Hematopoietic multipotent progenitor cell treated with erythropoietin and hydrocortisone succinate and interleukin-3 and kit ligand, for 17 days (in vitro differentiated cells): ENCODE results near the gene ACTR6.
"Not testable (repeated sequence)": the region's sequence is repeated elsewhere in the genome, so short reads cannot be mapped to it uniquely, and the experiment has no call there.

Source experiments
- DNase-seq: peaks from one replicate; pipeline ENCODE4 v3.0.0-alpha.2; 2015; ENCODE audit warnings: low spot score

Gene ACTR6

DNA sequence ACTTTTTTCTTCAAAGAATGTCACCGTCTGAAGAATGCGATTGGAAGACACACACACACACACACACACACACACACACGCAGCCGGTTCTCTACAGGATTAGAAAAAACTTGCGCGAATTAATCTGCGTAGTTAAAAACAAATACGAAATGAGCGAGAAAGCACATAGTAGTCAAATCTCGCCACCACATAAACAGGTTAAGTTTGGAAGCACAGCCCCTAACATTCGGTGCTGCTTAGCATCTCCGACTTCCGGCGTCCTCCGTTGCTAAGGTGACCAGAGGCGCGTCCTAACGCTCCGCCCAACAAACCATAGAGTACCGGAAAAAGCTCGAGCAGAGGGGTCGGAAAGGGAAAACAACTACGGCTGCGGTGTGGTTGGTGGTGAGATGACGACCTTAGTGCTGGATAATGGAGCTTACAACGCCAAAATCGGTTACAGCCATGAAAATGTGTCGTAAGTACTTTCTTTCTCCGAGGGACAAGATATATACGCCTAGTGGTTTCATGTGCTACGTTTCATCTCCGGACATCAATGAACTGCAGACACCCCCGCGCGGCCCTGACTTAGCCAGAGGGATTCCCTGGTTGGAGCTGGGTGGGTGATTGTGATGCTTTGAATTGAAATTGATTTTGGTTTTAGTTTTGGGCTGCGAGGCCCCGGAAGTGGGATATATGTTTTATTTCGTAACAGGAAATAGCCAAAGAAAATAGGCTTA is at the start of gene ACTR6:
Gene ACTR6 (plus strand): TSS at position 353 of the 719 bp plus-strand sequence. CDS start 37 bp downstream, at position 390.
- DNase-seq: peak; percentile 94

DNA sequence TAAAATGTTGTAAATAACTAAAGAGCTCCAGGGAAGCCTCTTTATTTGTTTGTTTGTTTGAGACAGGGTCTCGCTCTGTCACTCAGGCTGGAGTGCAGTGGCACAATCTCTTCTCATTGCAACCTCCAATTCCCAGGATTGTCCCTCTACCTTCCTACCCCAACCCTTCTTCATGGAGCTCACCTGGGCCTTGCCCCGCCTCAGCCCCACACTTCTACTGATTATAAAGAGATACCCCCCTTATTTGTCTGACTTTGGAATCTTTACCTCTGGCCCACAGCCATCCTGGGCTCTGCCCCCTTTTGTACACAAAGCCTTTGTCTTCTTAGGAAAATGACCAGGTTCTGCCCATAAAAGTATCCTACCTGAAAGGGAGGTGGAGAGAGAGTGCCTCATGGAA is 48.8 kb upstream of the ACTR6 start:
- DNase-seq: no peak

DNA sequence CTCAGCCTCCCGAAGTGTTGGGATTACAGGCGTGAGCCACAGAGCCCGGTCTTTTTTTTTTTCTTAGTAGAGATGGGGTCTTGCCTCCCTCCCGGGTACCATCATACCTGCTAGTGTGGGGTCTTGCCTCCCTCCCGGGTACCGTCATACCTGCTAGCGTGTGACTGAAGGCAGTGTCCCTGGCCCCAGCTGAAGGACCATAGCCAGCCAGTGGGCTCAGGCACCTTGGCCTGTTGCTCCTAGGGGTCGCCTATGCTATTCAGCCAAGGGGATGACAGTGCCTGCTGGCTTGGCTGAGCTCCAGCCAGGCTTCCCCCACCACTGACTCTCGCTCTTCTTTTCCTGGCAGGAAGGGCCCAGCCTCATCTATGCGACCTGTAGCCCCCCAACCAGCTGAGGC is 47.5 kb upstream of the ACTR6 start:
- DNase-seq: no peak

DNA sequence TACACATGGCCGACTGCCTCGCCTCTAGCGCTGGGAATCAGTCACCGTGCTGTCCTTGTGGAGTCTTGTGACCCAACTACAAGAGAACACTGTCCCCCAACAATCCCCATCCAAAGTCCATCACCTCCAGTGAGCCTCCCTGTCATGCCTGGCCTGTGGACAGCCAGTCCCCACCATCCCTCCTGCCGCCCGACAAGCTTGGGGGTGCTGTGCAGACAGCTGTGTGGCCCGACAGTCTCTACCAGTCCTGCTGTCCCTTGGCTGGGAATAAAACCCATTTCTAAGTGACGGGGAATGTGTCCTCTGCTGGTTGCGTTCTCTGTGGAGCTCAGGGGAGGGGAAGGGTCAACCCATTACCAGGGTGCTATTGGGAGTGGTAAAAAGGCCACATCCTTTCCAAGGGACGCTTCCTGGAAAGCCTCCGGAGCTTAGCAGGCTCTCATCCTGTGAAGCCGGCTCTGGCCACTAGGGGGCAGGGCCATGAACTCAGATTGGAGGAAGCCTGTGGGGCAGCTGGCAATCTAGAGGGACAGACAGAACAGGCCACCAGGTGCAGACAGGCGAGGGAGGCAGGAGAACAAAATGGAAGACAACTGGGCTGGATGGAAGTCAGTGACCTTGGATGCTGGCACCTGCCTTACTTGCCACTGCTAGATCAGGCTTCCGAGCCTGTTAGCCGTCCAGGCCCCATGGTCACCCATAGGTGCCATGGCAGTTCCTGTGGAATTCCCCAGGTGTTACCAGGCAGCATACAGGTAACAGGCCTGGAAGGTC is 46.0 kb upstream of the ACTR6 start:
- peak; percentile 78 for DNase-seq

DNA sequence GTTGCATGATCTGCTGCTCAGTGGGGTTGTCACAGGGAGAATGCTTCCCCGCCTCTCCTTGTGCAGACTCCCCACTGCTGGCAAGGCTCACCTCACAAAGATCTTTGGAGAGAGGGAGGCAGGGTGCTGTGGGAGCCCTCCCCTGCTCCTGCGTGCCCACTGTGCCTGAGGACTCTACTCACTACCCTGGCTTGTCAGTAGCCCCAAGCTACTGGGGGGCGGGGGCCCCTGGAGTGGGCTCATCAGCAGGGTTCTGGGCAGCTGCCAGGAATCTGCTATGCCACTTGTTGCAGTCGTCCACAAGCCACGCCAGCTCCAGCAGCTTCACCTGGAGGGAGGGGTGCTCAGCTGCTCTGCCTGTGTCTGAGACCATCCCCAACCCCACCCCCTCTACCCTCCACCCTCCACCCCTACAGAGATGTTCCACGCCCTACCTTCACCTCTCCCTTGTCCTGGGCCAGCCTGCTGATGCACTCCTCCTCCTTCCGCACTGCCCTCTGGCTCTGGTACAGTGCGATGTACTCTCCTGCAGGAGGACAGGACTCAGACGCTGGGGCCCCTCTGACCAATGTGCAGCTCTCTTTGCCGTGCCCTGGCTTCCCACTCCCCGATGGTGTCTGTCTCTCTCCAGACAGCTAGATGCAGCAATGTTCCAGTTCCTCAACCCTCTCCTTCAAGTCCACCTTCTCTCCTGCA is 43.7 kb upstream of the ACTR6 start:
- DNase-seq: no peak

DNA sequence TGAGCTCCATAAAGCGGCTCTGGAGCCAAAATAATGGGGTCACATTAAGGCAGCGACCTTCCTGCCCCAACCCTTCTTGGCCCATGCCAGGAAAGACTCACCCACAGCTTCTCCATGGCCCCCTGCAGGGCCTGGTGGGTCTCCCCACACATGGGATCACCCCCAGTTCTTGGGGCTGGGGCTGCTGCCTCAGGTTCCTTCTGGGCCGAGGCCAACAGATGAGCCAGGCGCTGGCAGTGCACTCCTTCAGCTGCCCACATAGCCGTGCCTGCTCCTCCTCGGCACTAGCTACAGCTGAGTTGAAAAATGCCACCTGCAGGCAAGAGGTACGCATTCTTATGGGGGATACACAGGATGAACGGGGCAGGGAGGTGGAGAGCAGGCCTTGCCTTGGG is 43.2 kb upstream of the ACTR6 start:
- no peak for DNase-seq

DNA sequence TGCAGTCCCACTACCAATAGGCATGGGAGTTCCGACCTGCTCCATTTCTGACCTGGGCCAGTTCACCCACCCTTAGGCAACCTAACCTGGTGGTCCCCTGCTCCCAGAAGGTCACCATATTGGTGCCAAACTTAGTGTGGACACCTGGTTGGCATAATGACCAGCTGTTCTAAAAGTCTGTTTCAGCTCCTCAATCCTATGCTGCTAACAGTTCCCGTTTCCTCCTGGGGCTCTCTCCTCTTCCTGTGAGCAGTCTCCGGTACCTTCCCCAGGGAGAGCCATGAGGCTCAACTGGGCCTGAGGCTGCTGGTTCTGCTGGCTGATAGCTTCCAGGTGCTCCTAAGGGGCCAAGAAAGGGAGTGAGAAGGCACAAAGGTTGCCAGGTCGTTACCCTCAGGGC is 42.1 kb upstream of the ACTR6 start:
- DNase-seq: no peak

DNA sequence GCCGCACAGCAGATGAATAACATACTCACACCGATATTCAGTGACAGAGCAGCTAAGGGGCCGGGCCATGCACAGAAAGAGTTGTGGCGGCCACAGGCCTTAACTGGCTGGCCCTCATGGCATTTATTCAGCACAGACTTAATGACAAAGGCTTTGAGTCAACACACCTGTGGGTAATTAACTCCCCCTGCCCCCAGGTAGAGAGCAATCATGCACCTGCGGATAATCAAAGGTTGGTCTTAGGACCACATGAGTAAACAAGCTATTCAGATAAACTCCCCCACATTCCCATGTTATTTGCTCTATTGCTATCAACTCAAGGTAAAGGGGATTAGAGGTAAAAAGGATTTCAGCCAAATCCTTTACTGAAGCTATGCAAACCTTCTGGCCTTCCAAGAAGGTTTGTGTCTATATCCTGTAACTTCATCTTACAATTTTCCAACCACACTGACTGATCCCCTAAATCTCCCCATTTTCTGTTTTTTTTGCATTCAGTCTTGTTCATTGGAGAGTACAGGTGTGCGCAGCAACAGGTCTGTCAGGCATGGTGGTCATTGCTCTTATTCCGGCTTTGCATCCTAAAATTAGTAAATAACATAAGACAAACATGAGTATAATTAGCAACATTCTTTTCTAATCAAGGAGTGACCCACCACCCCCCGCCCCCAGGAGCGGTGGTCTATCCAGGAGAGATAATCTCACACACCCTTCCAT is 41.1 kb upstream of the ACTR6 start:
- no peak for DNase-seq

DNA sequence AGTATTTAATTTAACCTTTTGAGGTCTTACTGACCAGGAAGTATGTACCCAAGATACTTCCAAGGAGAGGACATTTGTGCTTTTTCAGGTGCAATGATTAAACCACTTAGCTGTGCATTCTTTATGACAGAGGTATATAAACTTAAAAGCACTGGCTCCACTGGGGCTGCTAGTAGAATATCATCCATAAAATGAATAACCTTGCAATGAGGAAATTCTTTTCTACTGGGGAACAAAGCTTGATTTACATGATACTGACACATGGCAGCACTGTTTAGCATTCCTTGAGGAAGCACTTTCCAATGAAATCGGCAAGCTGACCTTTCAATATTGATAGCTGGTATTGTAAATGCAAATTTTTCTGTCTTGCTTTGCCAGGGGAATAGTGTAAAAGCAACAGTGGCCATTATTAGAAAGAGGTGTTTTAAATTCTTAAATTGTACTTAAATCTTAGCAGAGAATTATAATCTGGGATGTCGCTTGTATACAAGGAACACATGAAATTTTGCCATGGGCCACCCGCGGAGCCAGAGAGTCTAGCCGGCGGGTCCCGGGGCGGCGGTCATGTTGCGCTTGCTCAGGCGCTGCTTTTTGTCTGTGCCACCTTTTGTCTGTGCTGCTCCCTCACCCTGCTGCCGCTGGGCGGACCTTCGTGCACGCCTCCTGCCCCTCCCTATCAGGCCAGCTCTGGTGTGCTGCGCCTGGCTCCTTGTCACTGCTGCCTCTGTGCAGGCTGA is 37.0 kb upstream of the ACTR6 start:
- DNase-seq: peak; percentile 46

DNA sequence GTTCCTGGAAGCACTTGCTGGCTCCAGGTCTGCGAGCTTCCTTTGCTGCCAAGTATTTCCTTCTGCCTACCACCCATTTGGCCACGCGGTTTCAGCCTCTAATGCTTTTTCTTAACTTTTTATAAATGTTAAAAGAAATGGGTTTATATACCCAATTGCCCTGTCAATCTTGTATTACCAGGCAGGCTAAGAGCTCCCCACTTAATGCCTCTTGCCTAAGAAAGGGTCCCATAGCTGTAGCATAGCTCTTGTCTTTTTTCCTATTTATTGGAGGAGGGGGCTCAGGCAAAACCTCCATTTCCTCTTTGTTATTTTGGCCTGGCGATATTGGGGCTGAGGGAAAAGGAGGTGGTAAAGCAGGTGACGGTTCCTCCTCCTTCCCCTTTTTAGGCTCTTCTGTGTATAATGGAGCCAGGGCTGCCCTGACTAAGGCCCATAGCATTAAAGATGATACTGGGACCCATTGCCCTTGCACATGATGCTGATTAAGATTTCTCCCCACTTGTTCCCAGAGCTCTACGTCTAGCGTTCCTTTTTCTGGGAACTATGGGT is 36.4 kb upstream of the ACTR6 start:
- no peak for DNase-seq

DNA sequence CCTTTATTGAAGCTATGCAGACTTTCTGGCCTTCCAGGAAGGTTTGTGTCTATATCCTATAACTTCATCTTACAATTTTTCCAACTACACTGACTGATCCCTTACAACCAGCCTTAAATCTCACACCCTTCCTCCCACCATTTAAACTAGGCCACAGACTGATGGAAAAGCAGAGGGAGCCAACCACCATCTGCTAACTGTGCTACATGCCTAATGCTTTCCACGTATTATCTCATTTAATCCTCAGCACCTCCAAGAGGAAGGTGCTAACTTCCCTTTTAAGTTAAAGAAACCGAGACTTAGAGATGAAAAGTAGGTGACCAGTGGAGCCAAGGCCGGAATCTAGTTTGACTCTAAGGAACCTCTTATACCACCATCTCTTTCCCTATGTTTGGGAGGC is 35.3 kb upstream of the ACTR6 start:
- no peak for DNase-seq

DNA sequence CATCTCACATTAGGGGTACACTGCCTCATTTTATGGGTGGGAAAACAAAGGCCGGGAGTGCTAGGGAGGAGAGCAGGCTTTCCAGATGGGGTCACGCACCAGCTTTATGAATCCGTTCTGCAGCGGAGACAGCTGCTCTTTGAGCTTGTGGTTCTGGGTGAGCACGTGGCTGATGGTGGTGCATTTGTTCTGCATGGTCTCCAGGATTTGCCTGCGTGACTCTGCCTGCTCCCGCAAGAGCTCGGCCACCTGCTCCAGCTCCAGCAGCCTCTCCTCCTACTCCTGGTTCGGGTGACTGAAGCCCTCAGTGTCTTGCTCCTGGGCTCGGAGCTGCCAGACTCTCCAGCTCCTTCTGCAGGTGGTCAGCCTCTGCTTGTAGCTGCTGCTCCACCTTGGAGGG is 34.4 kb upstream of the ACTR6 start:
- DNase-seq: no peak

DNA sequence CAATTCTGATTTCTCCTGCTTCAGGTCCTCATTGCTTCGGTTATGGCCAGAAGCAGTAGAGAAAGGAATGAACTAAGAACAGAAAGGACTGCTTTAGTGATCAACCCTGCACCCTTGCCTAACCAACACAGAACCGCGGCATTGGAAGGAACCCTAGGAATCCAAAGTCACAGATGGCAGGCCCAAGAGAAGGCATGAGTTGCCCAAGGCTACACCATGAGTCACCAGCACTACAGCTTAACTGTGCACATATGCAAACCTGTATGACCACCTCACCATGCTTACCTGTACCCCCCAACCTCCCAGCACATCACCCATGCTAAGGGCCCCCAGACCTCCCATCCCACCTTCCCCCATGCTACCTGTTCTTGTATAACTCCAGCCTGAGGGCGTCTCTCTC is 32.1 kb upstream of the ACTR6 start:
- DNase-seq: no peak

DNA sequence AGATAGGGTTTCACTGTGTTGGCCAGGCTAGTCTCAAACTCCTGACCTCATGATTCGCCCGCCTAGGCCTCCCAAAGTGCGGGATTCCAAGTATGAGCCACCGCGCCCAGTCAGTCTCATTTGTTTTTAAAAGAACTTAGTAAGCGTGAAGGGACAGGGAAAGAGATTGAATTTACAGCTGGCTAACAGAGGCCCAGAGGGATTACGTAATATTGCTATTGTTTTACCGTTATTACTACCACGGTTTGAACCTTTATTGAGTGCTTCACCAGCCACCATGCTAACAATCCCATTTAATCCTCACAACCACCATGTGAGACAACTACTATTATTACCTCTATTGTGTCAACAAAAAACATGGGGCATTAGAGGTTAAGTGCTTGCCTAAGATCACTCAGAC is 31.3 kb upstream of the ACTR6 start:
- no peak for DNase-seq

DNA sequence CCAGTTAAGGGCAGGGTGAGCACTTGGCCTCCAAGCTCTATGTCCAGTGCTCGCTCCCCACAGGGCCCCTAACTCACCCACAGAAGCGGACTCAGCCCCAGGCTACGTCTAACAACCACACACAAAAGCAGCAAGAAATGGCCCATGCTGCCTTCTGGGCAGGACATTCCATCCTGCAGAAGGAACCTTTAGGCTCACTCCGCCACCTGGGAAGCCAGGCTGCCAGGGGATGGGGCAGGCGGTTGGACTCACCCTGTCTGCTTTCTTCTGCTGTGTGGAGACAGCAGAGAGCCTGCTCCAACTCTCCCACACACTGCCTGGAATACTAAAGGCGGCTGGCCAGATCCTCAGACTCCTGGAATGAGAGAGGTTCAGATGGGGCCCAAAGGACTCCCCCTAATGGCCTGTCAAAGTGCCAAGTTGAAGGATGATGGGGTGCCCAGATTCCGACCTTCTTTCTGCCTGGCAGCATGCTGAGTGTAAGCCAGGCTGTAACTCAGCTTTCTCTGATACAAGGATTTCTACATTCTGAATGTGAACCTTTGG is 30.2 kb upstream of the ACTR6 start:
- DNase-seq: no peak

DNA sequence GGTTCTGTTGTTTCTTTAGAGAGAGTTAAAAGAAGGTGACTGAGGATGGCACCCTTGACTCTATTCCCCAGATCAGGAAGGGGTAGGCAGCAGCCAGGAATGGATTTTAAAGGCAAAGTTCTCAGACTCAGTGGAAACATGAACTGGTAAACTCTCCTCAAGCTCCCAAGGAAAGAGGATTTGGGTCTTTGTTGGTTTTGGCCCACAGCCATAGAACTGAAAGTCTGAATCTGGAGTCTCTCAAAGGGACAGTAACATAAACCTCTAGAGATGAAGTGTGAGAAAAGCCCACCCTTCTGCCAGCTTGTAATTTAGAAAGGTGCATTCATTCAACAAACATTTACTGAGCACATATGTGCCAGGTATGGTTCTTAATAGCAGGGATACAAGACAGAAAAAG is 29.4 kb upstream of the ACTR6 start:
- no peak for DNase-seq

DNA sequence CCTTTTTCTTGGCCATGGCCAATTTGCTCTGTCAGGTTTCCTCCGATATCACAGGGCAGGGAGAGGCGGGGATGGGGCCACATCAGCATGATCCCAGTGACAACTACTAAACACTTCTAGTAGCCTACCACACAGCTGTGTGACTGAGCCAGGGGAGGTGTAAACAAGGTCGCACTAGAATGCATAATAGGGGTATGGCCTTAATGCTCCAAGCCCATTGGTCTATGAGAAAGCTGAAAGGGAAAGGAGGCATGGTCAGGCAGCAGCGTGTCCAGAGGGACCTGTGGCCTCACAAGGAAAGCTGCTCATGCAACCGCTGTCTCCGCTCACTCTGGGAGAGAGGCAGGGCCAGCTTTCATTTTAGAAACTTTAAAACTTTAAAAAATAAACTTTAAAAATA is 27.5 kb upstream of the ACTR6 start:
- no peak for DNase-seq

DNA sequence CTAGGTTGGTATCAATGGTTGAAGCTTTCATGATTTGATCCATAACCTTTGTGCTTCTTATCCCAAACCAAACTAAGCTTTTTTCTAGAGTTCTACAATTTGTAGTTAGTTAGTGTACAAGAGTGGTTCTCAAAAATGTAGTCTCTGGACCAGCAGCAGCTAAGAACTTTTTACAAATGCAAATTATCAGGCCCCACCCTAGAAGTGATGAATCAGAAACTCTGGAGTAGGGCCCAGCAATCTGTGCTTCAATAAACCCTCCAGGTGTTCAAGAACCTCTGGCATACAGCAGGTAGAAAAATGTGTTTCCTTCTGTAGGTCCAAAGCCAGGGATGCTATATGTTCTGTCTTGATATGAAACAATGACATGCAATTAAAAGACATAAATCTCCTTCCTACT is 26.1 kb upstream of the ACTR6 start:
- DNase-seq: no peak

DNA sequence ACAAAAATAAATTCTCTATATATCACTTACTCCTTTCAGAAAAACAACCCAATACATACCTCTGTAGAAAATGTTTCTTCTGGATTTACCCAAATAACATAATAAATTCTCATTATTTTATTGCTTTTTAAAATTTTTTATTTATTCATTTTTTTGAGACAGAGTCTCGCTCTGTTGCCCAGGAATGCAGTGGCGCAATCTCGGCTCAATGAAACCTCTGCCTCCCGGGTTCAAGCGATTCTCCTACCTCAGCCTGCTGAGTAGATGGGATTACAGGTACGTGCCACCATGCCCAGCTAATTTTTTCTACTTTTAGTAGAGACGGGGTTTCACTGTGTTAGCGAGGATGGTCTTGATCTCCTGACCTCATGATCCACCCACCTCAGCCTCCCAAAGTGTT is 24.1 kb upstream of the ACTR6 start:
- DNase-seq: not testable (repeated sequence)

DNA sequence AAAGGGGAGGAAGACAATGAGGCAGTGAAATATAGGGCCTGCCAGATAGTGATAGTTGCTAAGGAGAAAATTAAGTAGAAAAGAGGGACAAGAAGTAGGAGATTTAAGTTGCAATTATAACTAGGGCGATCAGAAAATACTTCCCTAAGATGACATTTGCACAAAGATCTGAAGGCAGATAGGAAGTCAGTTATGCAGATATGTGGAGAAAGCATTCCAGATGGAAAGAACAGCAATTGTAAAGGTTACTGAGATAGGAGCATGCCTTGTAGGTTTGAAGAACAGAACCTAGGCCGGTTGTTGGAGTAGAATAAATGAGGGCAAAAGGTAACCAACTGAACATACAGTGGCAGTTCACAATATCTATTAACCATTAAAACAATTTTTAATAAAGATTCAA is 21.4 kb upstream of the ACTR6 start:
- DNase-seq: no peak

DNA sequence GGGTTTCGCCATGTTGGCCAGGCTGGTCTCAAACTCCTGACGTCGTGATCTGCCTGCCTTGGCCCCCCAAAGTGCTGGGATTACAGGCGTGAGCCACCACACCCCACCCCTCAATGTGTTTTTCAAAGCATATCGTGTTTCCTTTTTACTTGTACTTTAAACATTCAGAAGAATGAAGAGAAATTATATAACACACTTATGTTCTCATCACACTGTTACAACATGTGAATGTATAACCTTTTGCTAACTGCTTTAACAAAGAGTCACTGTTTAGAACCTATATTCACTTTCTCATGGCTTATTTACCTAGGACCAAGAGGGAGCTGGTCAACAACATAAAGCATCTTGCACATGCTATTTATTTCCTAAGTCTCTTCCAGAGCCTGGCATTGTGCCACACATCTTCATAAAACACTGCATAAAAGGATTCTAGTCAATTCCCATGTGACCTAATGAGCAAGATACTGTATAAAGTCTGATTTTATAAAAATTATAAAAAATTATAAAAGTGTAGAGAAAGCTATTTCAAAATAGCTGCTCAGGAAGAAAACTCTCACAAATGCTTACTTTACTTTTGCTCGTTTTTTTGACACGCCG is 16.0 kb upstream of the ACTR6 start:
- DNase-seq: no peak
